ENCODE results near the gene UGCG.

DNA sequence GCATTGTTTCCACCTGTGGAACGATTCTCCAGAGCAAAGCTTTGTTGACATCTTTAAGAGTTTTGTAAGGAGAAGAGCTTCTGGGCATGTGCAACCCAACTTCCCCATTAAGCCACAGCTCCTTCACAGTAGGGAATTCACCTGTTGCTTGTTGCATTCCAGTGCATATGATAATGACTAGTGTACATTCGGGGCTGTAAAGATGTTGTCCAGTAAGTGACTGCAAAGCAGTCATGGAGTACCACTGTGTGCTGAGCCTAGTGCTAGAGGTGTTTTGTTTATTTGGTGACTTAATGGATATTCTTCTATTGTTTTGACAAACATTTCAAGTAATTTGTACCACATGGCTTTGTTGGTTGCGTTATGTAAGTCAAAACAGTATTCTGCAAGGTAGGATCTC, 12.8 kb downstream of the UGCG start:
- no peak for TF ChIP-seq POLR2A (IDR thresholded peaks at IDR 0.05)
- TF ChIP-seq, protein P1, sequence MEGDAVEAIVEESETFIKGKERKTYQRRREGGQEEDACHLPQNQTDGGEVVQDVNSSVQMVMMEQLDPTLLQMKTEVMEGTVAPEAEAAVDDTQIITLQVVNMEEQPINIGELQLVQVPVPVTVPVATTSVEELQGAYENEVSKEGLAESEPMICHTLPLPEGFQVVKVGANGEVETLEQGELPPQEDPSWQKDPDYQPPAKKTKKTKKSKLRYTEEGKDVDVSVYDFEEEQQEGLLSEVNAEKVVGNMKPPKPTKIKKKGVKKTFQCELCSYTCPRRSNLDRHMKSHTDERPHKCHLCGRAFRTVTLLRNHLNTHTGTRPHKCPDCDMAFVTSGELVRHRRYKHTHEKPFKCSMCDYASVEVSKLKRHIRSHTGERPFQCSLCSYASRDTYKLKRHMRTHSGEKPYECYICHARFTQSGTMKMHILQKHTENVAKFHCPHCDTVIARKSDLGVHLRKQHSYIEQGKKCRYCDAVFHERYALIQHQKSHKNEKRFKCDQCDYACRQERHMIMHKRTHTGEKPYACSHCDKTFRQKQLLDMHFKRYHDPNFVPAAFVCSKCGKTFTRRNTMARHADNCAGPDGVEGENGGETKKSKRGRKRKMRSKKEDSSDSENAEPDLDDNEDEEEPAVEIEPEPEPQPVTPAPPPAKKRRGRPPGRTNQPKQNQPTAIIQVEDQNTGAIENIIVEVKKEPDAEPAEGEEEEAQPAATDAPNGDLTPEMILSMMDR (IDR thresholded peaks at IDR 0.05): no peak

Data from lower leg skin (tissue), 3 donors.